GM12891 (cell line): ENCODE results near the gene POLD4.

ENCODE experiments used
- POLR2A ChIP-seq: IDR thresholded peaks from 2 replicates; pipeline ENCODE4 v1.6.1; 2011; ENCODE audit warnings: low read depth, low read length, control low read depth
- POLR2AphosphoS5 ChIP-seq: IDR thresholded peaks from 2 replicates; pipeline ENCODE4 v1.6.1; 2011; ENCODE audit warnings: low read depth, low read length, control low read depth
- POU2F2 ChIP-seq: IDR thresholded peaks from 2 replicates; pipeline ENCODE4 v1.6.1; 2011; ENCODE audit warnings: low read depth, mild to moderate bottlenecking, control low read depth, low read length, moderate library complexity
- SPI1 ChIP-seq: IDR thresholded peaks from 2 replicates; pipeline ENCODE4 v1.6.1; 2011; ENCODE audit warnings: low read depth, low read length, control low read depth
- TAF1 ChIP-seq: IDR thresholded peaks from 2 replicates; pipeline ENCODE4 v1.6.1; 2011; ENCODE audit warnings: low read depth, low read length, control low read depth

GRCh38 chr11:67374571-67375281, 21.4 kb upstream of the POLD4 start:
- no peak for TF ChIP-seq POLR2AphosphoS5
- TF ChIP-seq POLR2A, result no peak
- no peak for TF ChIP-seq TAF1
- no peak for TF ChIP-seq POU2F2
- TF ChIP-seq SPI1, result no peak
